D721Med (cell line): ENCODE results near the gene DGCR6L.
"Not testable (repeated sequence)": the region's sequence is repeated elsewhere in the genome, so short reads cannot be mapped to it uniquely, and the experiment has no call there.

Source experiments
- DNase-seq: peaks from one replicate; pipeline ENCODE4 v3.0.0; 2011; ENCODE audit warnings: low spot score; ENCODE audit not compliant: insufficient read length
- FAIRE-seq: peaks from 2 replicates; lab custom pipeline; 2011; peaks lifted over from hg19 to GRCh38; lab: Jason Lieb, UNC
- TF ChIP-seq, protein P1 (sequence below): IDR thresholded peaks from 2 replicates; pipeline ENCODE4 v1.5.1; 2012; ENCODE audit warnings: mild to moderate bottlenecking, control low read depth; ENCODE audit not compliant: insufficient read depth; ENCODE audit errors: missing control alignments

Gene DGCR6L

DNA sequence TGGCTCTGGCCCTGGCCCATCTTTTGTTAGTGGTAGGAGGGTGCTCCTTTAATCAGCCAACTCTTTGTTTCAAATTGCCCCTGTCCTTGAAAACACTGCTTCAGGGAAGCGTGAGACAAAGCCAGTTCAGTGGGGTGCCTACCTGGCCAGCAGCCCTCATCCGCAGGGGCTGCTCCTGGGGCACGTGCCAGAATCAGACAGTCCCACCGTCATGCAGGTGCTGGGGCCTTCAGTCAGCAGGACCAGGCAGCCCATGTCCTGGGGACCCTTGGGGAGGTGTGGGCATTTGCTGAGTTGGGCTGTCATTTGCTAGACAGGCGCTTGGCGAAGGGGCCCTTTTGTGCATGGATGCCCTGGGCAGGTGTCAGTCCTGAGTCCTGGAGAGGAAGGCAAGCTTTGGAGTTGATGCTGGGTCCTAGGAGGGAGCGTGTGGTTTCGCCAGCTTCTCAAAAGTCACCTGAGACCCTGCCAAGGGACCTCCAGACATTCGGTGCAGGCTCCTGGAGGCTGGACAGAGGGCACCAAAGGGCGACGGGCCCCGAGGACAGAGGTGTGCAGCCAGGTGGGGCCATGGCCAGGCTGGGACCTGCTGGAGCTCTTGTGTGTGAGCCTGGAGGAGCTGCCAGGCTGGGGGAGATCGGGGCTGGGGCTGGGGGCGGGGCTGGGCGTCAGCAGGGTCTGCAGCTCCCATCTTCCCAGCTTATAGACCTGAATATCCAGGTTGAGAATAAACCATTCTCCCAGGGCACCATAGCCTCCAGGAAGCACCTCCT is 36.8 kb downstream of the DGCR6L start:
- DNase-seq (no peak), FAIRE-seq (no peak)
- TF ChIP-seq, protein P1, sequence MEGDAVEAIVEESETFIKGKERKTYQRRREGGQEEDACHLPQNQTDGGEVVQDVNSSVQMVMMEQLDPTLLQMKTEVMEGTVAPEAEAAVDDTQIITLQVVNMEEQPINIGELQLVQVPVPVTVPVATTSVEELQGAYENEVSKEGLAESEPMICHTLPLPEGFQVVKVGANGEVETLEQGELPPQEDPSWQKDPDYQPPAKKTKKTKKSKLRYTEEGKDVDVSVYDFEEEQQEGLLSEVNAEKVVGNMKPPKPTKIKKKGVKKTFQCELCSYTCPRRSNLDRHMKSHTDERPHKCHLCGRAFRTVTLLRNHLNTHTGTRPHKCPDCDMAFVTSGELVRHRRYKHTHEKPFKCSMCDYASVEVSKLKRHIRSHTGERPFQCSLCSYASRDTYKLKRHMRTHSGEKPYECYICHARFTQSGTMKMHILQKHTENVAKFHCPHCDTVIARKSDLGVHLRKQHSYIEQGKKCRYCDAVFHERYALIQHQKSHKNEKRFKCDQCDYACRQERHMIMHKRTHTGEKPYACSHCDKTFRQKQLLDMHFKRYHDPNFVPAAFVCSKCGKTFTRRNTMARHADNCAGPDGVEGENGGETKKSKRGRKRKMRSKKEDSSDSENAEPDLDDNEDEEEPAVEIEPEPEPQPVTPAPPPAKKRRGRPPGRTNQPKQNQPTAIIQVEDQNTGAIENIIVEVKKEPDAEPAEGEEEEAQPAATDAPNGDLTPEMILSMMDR: no peak

DNA sequence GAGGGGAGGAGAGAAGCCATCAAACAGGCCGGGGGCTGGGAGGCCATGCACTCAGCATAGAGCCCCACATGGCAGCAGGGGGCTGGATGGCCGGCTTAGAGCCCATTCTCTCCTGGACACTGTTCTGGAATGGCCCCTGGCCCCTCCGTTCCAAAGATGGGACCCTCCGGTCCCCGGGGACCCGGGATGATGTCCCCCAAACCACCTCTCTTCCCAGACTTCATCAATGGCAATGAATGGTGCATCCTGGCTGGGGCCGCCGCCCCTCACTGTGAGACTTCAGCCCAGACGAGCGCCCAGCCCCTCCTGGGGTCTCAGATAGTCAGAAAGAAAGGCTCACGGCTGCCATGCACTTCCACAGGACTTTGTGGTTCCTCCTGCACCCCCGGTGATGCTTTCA is 38.0 kb downstream of the DGCR6L start:
- DNase-seq (no peak), FAIRE-seq (no peak)
- TF ChIP-seq, protein P1: no peak

GRCh38 chr22:20281473-20281872 is 38.4 kb downstream of the DGCR6L start:
- FAIRE-seq, DNase-seq: not testable (repeated sequence)

DNA sequence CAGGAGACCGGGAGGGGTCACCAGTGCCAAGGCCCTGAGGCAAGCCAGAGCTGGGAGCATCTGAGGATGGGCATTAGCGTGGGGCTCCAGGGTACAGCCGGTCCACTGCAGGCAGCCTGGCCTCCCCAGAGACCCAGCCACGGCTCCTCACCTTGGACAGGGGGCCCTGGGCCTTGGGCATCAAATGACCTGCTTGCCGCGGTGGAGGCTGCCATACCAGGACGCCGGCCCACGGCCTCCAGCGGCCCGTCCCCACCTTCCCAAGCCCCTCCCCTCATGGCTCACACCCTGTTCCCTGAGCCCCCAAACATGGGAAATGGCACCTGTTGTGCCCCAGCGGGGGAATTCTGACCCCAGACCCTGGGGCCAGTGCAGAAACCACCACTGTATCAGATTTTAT is 39.0 kb downstream of the DGCR6L start:
- no peak for FAIRE-seq
- DNase-seq: no peak
- TF ChIP-seq, protein P1: no peak

DNA sequence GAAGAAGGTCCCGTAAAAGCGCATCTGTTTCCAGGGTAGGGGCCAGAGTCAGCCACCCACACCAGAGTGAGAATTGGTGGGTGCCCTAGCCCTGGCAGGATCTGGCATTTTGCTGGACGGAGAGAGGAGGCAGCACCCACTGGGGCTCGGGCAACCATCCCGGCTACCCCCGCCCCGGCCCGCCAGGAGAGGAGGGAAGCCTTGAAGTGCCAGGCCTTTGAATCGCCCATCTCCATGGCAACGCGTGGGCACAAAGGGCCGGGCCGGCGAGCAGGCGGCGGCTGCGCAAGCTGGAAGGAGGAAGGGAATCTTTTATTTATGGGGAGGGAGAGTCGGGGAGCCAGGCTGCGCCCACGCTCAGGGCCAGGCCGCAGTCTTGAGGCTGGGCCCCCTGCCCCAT is 39.7 kb downstream of the DGCR6L start:
- DNase-seq, FAIRE-seq: not testable (repeated sequence)

GRCh38 chr22:20279662-20280134 is 40.2 kb downstream of the DGCR6L start:
- TF ChIP-seq, protein P1: no peak
- FAIRE-seq (no peak), DNase-seq (no peak)

- not testable (repeated sequence) for FAIRE-seq, DNase-seq
Measured at GRCh38 chr22:20278726-20279490, 41.0 kb downstream of the DGCR6L start.

DNA sequence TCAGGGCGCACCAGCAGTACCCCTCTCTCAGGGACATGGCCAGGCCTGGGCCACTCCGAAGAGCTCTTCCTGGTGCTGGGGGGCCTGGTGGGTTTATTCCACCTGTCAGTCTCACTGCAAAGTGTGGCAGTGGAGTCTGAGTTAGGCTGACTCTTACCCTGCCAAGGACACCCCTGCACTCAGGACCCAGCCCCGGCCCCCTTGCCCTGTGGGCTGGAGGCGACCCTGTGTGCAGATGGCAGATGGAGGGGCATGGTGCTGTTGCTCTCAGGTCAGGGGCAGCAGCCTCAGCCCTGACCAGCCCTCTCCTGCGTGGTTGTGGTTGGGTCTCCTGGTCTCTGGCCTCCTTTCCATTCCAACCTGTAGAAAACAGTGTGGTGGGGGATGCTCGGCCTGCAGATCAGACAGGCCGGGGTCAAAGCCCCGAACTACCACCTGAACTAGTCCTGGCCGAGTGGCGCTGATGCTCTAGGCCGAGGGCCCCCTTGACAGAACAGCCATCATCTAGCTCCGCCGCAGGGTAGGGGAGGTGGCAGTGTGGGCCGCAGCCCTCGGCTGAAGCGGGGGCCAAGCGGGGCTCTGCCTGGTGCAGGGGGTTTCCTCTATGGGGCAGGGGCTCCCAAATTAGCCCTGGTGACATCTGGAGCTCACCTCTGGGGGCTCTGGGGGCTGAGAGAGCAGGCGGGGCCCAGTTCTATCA is 41.8 kb downstream of the DGCR6L start:
- DNase-seq, FAIRE-seq: not testable (repeated sequence)

GRCh38 chr22:20276468-20276867 is 43.4 kb downstream of the DGCR6L start:
- no peak for FAIRE-seq
- DNase-seq: no peak
- TF ChIP-seq, protein P1: no peak
